NCI-H1694 (cell line): ENCODE data around the gene TWF2.
"Not testable (repeated sequence)": the region's sequence is repeated elsewhere in the genome, so short reads cannot be mapped to it uniquely, and the experiment has no call there.

Experiments used
- DNase-seq: peaks from one replicate; lab custom pipeline; 2025; lab: John Stamatoyannopoulos, UW

Gene TWF2

DNA sequence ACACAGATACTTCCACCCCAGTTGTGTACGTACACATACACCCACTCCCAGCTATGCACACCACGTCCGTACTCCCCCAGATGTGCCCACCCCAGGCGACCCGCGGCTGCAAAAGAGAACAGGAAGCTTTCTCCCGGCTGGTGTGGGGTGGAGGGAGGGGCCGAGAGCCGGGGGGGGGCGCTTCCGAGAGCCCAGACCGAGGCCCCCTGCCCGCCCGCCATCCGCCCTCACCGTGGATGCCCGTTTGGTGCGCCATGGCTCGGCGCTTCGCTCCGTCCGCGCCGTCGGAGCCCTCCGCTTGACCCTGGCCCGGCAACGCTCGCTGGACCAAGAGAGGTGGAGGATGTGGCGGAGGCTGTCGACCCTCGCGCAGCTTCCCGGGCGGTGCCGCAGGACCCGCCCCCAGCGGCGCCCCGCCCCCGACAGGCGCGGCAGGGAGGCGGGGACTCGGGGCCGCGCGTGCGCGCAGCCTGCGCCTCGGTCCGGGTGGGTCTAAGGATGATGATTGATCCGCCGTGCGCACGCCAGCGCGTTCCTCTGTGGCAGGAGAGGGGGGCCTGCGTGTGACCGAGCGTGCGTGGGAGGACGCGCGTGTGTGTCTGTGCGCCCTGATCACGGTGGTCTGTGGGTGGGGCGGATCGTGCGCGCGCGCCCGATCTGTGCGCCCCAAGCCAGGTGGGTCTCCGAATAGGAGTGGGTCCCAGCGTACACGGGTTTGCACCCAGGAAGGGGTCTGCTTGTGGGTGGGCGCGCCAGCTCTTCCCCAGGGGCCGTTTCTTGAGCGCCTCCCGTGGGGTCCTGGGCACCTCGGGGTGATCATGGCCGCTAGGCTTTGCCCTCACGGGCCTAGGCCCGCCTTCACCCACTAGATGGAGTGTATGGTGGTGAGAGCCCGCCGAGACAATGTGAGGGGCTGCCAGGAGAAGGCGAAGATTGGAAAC, at the start of gene TWF2:
TSS of gene TWF2 (minus strand) at position 398 of the 941 bp plus-strand sequence. CDS start at position 256, 142 bp downstream.
- DNase-seq = no peak

DNA sequence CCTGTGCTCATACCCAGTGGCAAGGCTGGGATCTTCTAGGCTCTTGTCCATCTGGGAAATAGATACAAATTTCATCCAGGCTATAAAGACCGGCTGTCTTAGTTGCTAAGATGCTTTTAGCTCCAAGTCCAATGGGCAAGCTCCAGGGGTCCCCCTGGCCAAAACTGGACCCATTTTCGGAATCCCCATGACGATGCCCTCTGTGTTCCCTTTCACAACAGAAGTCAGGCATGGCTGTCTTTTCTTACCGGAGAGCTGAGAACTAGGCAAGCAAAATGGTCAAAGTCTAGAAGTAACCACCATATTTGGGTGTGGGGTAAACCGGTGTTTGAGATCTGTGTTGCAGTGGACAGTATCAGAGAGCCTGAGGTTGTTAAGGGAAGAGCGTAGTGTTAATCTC, 49.7 kb upstream of the TWF2 start:
- DNase-seq = no peak

DNA sequence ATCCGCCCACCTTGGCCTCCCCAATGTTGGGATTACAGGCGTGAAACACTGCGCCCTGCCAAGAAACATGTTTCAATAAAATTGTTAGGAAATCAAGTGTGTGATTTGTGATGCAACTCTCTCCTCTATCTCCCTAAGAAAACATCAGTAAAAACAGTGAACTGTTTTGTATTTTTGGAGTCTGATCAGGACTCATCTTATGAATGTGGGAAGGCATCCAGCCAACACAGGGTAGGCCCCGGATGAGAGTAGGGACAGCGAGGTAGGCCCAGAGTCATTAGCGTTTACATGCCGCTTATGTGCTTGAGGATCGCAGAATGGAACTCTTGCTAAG, 47.8 kb upstream of the TWF2 start:
- no peak for DNase-seq

DNA sequence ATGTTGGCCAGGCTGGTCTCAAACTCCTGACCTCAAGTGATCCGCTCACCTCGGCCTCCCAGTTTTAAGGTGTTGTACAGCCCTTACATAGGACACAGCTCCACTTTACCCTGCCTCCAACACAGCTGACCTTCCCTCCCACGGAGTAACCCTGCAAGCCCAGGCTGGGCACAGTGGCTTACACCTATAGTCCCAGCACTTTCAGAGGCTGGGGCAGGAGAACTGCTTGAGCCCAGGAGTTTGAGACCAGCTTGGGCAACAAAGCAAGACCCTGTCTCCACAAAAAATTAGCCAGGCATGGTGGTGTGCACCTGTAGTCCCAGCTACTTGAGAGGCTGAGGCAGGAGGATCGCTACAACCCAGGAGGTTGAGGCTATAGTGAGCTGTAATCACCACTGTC, 45.1 kb upstream of the TWF2 start:
- DNase-seq = not testable (repeated sequence)

DNA sequence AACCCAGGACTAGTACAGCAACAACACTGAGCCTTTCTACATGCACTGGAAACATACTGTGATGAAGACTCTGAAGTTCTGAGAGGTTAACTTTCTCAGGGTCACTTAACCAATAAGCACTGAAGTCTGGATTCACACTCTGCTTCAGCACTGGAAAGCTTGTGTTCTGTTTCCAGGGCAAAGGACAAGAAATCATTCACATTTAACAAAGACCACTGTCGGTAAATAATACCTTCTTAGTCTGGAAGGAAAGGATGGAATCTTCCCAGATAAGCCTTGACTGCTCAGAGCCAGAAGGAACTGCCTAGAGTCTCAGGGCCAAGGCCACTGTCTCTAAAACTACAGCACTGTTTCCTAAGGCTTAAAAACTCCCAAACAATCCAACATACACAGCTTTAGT, 44.3 kb upstream of the TWF2 start:
- no peak for DNase-seq

DNA sequence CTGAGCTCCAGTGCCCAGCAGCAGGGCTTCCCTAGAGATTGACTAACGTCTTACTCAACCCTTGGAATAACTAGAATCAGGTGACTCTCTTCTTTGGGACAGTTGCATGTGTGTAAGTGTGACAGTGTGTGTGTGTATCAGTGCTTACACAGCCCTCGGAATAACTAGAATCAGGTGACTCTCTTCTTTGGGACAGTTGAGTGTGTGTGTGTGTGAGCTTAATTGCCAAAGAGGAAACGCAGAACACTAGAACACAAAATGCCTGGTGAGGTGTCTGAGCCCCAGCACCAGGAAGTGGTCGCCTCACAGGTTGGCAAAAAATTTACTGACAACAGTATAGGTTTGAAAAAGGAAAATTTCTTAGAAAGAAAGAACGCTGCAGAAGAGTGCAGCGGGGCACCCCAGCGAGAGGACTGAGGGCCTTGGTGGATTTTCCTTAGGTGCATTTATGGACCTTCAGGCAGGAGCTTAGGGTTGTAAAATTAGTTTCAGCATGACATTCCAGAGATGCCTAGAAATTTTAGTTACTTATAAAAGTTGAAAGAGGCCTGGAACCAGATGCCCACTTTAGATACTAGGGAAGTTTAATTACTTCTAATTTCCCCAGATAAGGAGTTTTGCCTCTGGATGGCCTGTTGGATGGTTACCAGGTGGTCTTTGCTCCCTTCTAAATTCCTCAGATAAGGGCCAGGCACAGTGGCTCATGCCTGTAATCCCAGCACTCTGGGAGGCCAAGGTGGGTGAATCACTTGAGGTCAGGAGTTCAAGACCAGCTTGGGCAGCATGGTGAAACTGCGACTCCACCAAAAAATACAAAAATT, 43.2 kb upstream of the TWF2 start:
- no peak for DNase-seq

DNA sequence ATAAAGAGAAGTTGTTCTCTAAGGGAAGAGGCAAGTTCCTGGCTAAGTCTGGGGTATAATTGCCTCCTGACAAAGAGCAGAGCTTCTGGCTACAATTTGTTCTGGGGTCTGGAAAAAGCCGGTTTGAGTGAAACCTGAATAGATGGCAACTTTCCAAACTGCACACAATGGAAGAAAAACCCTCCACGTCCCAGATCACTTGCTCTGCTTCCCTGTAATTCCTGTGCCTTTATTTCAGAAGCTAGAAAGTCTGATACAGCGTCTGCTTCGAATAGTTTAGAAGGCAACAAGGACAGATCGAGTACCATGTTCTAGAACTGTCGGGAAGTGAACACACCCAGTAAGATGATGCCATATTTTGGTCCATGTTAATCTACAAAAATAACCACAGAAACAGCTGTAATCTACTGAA, 41.1 kb upstream of the TWF2 start:
- DNase-seq = no peak

DNA sequence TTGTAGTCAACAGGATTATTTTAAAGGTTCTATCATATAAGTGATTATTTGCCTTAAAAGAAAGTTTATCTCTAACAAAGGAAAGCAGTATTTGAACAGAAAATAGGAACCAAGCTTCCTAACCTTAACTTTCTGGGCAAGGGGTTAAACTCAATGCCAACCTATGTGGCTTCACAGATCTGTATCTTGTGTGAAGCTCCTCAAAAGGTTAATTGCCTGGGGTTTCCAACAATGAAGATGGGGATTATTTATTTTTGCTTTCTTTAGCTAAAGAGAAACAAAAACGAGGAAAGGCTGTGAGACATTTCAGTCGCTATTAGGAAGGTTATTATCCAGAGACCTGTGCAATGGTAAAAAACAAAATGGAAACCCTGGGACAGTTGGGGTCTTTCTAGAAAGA, 40.6 kb upstream of the TWF2 start:
- DNase-seq = no peak

DNA sequence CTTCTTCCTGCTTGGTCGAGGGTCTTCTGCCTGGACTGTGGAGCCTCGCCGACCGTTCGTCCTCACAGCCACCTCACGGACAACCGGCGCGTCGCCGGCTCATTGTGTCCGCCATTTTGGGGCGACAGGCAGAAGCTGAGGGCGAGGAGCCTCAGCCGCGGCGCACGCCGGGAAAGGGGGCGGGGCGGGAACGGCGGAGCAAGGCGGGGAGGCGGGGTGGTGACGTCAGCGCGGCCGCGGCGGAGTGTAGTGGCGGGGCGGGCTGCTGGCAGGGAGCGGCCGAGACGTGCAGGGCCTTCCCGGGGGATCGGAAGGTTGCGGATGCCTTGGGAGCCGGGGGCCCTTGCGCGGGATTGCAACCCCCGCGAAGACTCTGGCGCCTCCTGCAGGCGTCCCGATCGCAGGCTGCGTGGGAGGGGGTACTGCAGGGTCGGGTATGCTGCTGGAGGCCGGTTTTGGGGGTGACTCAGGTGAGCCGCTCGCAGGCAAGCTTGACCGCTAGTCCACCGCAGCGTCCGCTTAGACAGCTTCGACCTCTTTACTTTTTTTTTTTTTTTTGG, 39.6 kb upstream of the TWF2 start, which contains the start of gene WDR82:
TSS of gene WDR82 (minus strand) at position 140 of the 560 bp plus-strand sequence. CDS start 288 bp downstream, outside the sequence.
- DNase-seq = peak; percentile 31

DNA sequence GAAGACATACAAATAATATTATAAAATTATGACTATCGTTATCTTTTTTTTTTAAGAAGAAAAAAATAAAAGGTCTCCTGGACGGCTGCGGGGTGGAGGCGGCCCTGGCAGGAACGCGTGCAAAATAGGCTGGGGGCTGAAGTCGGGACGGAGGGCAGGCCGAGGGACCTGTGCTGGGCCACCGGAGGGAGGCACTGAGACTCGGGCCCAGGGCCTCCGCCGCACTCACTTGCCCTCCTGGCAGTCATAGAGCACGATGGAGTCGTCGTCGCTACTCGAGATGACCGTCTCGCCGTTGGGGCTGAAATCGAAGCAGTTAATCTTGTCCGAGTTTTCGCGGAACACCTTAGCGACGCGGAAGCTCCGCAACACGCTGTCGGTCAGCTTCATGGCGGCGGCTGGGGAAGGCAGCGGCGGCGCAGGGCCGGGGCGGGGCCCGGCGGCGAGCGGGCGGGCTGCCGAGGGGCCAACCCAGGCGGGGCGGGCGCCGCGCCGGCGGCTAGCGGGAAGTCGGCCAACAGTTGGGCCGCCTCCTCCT, 39.1 kb upstream of the TWF2 start:
- no peak for DNase-seq

DNA sequence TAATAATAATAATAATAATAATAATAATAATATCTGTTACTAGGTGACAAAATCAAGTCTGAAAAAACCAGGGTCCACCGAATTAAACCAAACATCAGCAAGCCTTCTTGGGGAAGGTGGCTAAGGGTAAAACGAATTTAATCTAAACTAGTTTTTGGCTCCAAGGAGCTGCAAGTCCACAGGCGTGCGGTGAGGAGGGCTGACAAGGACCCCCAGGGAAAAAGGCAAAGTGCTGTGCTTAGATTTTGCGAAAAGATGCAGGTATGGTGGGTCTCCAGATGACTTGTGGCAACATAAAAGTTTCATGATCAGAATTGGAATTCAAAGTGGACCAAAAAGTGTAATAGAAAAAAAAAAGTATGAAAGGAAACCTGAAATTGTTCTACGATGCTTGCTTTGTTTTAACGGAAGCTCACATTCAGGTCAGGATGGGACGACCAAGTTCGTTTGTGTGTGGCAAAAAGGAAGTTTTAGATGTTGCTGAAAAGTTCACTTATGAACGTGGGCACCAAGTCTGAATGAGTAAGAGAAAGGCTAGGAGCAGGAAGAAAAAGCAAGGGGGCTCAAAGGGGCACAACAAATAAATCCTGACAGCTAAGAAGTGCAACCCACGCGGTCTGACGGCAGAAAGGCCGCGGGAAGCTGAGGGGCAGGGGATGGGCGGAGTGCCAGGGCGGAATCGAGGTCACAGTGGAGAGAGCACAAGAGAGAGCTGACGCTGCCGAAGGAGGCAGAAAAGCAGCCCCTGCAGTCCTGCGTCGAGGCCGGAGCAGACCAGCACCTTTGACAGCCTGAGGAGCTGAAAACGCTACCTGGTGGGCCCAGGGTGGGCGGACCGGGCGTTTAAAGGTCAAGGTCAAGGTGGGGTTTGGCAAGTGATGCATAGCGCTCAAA, 38.4 kb upstream of the TWF2 start:
- no peak for DNase-seq

DNA sequence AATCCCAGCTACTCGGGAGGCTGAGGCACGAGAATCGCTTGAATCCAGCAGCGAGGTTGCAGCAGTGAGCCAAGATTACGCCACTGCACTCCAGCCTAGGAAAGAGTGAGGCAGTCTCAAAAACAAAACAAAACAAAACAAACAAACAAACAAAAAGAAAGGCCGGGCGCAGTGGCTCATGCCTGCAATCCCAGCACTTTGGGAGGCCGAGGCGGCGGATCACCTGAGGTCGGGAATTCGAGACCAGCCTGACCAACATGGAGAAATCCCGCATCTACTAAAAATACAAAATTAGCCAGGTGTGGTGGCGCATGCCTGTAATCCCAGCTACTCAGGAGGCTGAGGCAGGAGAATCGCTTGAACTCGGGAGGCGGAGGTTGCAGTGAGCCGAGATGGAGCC, 35.8 kb upstream of the TWF2 start:
- not testable (repeated sequence) for DNase-seq

DNA sequence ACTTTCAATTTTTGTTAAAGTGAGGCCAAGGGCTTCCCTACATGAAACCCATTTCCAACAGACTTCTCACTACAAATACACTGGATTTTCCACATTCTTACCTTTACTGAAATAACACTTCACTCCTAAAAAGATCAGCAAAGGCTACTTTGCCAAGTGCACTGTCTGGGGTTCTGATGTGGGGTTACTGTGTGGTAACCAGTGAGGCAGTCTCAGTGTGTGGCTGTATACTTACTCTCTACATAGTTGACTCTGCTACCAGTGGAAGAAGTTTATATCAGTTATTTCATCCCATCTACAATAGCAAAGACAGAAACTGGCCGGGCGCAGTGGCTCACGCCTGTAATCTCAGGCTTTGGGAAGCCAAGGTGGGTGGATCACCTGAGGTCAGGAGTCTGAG, 33.9 kb upstream of the TWF2 start:
- no peak for DNase-seq

DNA sequence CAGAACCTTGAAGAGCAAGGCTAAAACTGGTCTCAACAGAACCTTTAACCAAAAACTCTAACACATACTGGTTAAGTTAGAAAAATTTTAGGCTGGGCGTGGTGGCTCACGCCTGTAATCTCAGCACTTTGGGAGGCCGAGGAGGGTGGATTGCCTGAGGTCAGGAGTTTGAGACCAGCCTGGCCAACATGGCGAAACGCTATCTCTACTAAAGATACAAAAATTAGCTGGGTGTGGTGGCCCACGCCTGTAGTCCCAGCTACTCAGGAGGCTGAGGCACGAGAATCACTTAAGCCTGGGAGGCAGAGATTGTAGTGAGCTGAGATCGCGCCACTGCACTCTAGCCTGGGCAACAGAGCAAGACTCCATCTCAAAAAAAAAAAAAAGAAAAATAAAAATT, 33.2 kb upstream of the TWF2 start:
- DNase-seq = not testable (repeated sequence)

DNA sequence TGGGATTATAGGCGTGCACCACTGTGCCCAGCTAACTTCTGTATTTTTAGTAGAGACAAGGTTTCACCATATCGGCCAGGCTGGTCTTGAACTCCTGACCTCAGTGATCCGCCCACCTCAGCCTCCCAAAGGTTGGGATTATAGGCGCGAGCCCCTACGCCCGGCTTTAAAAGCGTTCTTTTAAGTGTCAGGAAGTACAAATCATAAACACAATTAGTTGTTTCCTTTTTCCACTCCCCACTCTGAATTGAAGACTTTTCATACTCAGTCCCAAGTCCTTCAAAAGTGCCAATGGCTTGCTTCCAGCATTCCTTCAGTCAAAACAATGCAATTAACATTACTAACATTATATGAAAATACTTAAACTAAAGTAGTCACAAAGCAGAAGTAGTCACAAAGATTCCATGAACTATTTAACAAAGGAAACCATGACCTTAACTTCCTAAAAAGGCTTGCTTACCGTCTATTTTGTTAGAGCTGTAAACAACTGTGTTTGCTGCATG, 31.3 kb upstream of the TWF2 start:
- no peak for DNase-seq

DNA sequence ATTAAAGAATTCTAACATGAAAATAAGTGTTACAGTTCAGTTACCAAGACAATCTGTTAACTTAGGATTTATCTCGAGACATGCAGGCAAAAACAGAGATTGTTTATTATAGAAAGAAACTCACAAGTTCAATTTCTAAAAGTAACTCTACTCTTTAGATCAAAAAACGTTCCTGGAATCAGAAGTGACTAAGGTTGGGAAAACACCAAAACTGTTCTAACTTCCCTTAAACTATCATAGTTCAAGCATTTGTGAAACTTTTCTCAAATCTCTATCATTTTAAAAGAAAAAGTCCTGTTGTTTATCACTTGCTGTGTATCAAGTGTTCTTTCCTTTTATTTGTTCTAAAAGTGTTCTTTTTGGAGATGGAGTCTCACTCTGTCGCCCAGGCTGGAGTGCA, 30.8 kb upstream of the TWF2 start:
- DNase-seq = no peak

DNA sequence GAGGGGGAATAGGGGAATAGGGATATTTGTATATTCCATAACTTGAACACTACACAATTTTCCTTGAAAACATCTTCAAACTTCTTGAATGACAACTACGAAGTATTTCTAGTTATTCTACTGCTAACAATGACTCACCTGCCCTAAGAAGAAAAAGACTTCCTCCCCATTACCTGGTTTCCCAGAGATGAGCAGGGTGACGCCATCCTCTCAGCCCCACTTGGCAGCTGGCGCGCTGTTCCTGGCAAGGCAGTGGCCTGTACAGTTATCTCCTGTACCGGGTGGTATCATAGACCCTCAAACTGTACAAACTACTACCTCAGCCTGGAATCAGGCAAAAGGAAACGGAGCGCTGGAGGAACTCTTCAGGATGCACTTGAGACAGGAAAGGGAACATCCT, 29.1 kb upstream of the TWF2 start:
- DNase-seq = no peak

DNA sequence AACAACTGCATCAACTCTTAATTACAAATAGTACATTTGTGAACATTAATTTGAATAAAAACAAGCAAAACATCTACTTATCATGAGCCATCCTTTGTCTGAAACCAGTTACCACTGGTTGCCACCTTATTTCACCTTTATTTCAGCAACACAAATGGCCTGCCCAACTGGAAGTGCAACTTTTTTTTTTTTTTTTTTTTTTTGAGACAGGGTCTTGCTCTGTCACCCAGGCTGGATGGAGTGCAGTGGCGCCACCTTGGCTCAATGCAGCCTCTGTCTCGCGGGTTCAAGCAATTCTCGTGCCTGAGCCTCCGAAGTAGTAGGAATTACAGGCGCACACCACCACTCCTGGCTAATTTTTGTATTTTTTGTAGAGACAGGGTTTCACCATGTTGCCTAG, 26.4 kb upstream of the TWF2 start:
- DNase-seq = no peak

DNA sequence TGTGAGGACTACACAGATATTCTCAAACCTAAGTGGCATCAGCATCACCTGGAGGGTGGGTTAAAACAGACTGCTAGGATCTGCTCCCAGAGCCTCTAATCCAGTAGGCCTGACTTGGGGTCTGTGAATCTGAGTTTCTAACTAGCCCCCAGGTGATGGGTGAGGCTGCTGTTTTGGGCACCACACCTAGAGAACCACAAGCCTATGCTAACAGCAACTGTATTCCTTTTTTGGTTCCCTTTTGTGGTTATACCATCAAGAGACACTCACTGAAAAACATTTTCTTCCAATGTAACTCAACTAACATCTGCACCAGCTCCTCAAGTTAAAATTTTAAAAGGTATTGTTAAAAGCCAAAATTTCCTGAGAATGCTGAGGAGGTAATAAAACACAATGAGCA, 23.5 kb upstream of the TWF2 start:
- DNase-seq = no peak

DNA sequence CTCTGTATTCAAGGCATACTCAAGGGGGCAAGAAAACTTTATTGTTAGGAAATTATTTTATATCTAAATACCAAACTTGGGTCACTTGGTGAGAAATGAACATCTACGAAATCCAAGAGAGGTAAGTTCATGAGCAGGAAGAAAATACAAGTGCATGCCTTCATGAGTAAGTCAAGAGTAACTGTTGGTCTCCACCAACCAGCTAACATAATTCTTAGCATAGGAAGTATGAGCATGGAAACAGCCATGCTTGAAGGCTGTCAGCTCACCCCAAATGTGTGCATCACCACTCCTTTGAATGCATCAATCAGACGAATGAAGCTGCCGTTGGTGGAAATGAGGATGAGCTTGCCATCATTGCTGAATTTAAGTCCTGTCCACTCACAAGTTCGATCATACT, 20.5 kb upstream of the TWF2 start:
- DNase-seq = no peak

DNA sequence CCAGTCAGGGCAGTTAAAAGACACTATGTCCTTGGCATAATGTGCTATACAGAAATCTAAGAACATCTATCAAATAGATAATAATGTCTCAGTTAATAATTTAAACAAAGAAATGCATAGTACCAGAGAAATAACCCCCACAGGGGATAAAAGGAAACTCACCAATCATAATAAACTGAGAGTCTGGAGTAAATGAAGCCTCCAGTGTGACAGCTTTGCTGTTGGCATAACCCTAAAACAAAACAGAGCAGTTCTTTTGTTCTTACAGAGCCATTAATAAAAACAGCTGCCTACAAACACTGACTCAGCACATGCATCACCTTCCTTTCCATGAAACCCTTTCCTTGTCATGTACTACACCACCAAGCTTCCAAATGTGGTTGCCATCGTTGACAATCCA, 20.1 kb upstream of the TWF2 start:
- no peak for DNase-seq
